GM23338 (cell line): Measurements from ENCODE around the gene RANBP1. TPM values are rescaled to one million over a fixed set of nuclear protein-coding genes. Genes with fewer than 3 reads are reported as not detected.

Source experiments
- ATAC-seq: fragments of 200-7000 bp; cut with Tn5 transposase; 3 replicates; pipeline ENCODE4 v1.9.1; 2020
- DNase-seq: peaks from one replicate; pipeline ENCODE4 v3.0.0-alpha.2; 2015; ENCODE audit warnings: low spot score
- H2AFZ ChIP-seq: fragments of 200-600 bp; sonication (generic); 2 replicates; pipeline ENCODE4 v1.8.0; 2016; ENCODE audit warnings: antibody characterized with exemption, mild to moderate bottlenecking, moderate library complexity
- H3F3A ChIP-seq: fragments of 200-600 bp; sonication (generic); replicated peaks from 2 replicates; pipeline ENCODE4 v1.8.0; 2017; ENCODE audit warnings: antibody characterized with exemption, mixed run types, low read depth
- H3K27ac ChIP-seq: fragments of 200-600 bp; sonication (generic); 2 replicates; pipeline ENCODE4 v1.6.1; 2016; ENCODE audit warnings: low read depth
- H3K27me3 ChIP-seq: fragments of 200-600 bp; sonication (generic); 2 replicates; pipeline ENCODE4 v1.8.0; 2016; ENCODE audit warnings: mild to moderate bottlenecking, mixed run types, moderate library complexity; ENCODE audit not compliant: insufficient read depth
- H3K36me3 ChIP-seq: fragments of 200-600 bp; sonication (generic); 2 replicates; pipeline ENCODE4 v1.8.0; 2016; ENCODE audit warnings: mild to moderate bottlenecking; ENCODE audit not compliant: insufficient read depth
- H3K4me1 ChIP-seq: fragments of 200-600 bp; sonication (generic); 2 replicates; pipeline ENCODE4 v1.8.0; 2016; ENCODE audit warnings: mild to moderate bottlenecking, moderate library complexity; ENCODE audit not compliant: insufficient read depth
- H3K4me2 ChIP-seq: fragments of 200-600 bp; sonication (generic); 2 replicates; pipeline ENCODE4 v1.7.1; 2017; ENCODE audit warnings: mixed run types
- H3K4me3 ChIP-seq: fragments of 200-600 bp; sonication (generic); 2 replicates; pipeline ENCODE4 v1.6.1; 2016; ENCODE audit warnings: mixed run types
- H3K79me2 ChIP-seq: fragments of 200-600 bp; sonication (generic); replicated peaks from 2 replicates; pipeline ENCODE4 v1.8.0; 2017; ENCODE audit warnings: mild to moderate bottlenecking; ENCODE audit not compliant: insufficient read depth
- H3K9me2 ChIP-seq: fragments of 200-600 bp; sonication (generic); 2 replicates; pipeline ENCODE4 v1.8.0; 2017; ENCODE audit not compliant: insufficient read depth
- H4K20me1 ChIP-seq: fragments of 200-600 bp; sonication (generic); replicated peaks from 2 replicates; pipeline ENCODE4 v1.8.0; 2017; ENCODE audit warnings: mild to moderate bottlenecking; ENCODE audit not compliant: insufficient read depth
- H3K27ac Mint-ChIP-seq: 2 replicates; pipeline ENCODE4 v1.8.0; 2020; ENCODE audit warnings: inconsistent platforms, mild to moderate bottlenecking, moderate library complexity, mixed read lengths
- H3K27me3 Mint-ChIP-seq: 3 replicates; pipeline ENCODE4 v1.8.0; 2022; ENCODE audit warnings: low read depth, mild to moderate bottlenecking, moderate library complexity, mixed read lengths, inconsistent platforms; ENCODE audit not compliant: insufficient read depth, poor library complexity
- H3K36me3 Mint-ChIP-seq: 3 replicates; pipeline ENCODE4 v1.8.0; 2021; ENCODE audit warnings: low read depth, mild to moderate bottlenecking, inconsistent platforms, moderate library complexity, mixed read lengths
- H3K4me1 Mint-ChIP-seq: 3 replicates; pipeline ENCODE4 v1.8.0; 2020; ENCODE audit warnings: mild to moderate bottlenecking, inconsistent platforms, mixed read lengths
- H3K4me3 Mint-ChIP-seq: 3 replicates; pipeline ENCODE4 v1.8.0; 2021; ENCODE audit warnings: moderate library complexity, mild to moderate bottlenecking, inconsistent platforms, mixed read lengths
- H3K9me3 Mint-ChIP-seq: 3 replicates; pipeline ENCODE4 v1.8.0; 2020; ENCODE audit warnings: moderate library complexity, mild to moderate bottlenecking, inconsistent platforms, mixed read lengths
- CREB1 ChIP-seq: fragments of 250-450 bp; sonication (Bioruptor Pico); IDR thresholded peaks from 2 replicates; pipeline ENCODE4 v1.5.0; 2020; ENCODE audit warnings: low read depth, mild to moderate bottlenecking, moderate library complexity
- NANOG ChIP-seq: IDR thresholded peaks from 2 replicates; pipeline ENCODE4 v1.6.1; 2016; ENCODE audit warnings: antibody characterized with exemption, borderline replicate concordance
- REST ChIP-seq: IDR thresholded peaks from one replicate; pipeline ENCODE4 v1.6.1; 2018; ENCODE audit warnings: antibody characterized with exemption; ENCODE audit not compliant: unreplicated experiment
- ZNF114 ChIP-seq: fragments of 250-450 bp; sonication (Bioruptor Pico); IDR thresholded peaks from 2 replicates; pipeline ENCODE4 v1.5.0; 2020; ENCODE audit warnings: mild to moderate bottlenecking, moderate library complexity
- polyA plus RNA-seq: library from polyadenylated mRNA; unstranded; fragments of >200 nt; fragmentation: Nextera tagmentation; extraction: Ambion mirVana; gene quantifications from 2 replicates; pipeline ENCODE4 v1.2.1, GENCODE V29; 2016
- total RNA-seq: library from RNA; depleted of rRNA; stranded (reverse); fragments of >200 nt; shearing (Covaris generic); gene quantifications from 2 replicates; pipeline ENCODE4 v1.2.3, GENCODE V29; 2014
- TF ChIP-seq, protein P1 (sequence below), 2 experiments: fragments of 200-600 bp in 1 of 2; sonication (generic) in 1 of 2; conservative IDR thresholded peaks; 2 replicates each; pipeline versions ENCODE4 v1.5.1 to v1.6.1; 2016 to 2017; ENCODE audit warnings: antibody characterized with exemption in 2 of 2, low read depth in 2 of 2, mild to moderate bottlenecking in 2 of 2, moderate library complexity in 1 of 2

RANBP1 gene
- total and polyA plus RNA-seq, 2 experiments from 2014 or later, result 1,014 to 1,206 TPM

- TF ChIP-seq, protein P1, sequence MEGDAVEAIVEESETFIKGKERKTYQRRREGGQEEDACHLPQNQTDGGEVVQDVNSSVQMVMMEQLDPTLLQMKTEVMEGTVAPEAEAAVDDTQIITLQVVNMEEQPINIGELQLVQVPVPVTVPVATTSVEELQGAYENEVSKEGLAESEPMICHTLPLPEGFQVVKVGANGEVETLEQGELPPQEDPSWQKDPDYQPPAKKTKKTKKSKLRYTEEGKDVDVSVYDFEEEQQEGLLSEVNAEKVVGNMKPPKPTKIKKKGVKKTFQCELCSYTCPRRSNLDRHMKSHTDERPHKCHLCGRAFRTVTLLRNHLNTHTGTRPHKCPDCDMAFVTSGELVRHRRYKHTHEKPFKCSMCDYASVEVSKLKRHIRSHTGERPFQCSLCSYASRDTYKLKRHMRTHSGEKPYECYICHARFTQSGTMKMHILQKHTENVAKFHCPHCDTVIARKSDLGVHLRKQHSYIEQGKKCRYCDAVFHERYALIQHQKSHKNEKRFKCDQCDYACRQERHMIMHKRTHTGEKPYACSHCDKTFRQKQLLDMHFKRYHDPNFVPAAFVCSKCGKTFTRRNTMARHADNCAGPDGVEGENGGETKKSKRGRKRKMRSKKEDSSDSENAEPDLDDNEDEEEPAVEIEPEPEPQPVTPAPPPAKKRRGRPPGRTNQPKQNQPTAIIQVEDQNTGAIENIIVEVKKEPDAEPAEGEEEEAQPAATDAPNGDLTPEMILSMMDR (conservative IDR thresholded peaks at IDR 0.05; ENCODE audit: low read depth in 2 of 2), result no peak
Measured at GRCh38 chr22:20135806-20136602, 20.1 kb downstream of the RANBP1 start (continued).

DNA sequence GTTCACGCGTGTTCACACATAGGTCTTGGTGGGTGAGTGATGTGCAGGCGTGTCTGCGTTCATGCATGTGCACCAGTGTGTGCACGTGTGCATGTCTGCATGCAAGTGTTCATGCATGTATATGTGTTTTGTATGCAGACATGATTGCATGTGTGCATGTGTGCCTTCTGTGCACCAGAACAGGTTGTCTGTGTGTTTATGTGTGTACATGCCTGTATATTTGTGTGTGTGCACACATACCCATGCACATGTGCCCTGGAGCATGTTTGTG lies 20.6 kb downstream of the RANBP1 start:
- H3K4me3 ChIP-seq, result no peak overlapping the region
- no peaks in the 10 kb centered on the region for H3K36me3 Mint-ChIP-seq
- DNase-seq, result no peak
- H3K4me1 Mint-ChIP-seq, result peaks cover 2% of the 10 kb centered on the region; the same call in 1 of the 3 replicates
- no peaks in the 10 kb centered on the region for H3K9me3 Mint-ChIP-seq
- TF ChIP-seq NANOG (no peak), REST (no peak), CREB1 (no peak), ZNF114 (CRISPR knock-in tag) (no peak)
- TF ChIP-seq, protein P1 (conservative IDR thresholded peaks at IDR 0.05; ENCODE audit: low read depth in 2 of 2), result no peak
- no peaks in the 10 kb centered on the region; the same call in 1 of the 2 replicates for H4K20me1 ChIP-seq
- H3K4me1 ChIP-seq, result no peaks in the 10 kb centered on the region; the same call in 1 of the 2 replicates
- ATAC-seq, result no peak
- H3K27ac Mint-ChIP-seq, result no peak overlapping the region
- H3K27me3 Mint-ChIP-seq, result peaks cover 14% of the 10 kb centered on the region
- H3F3A ChIP-seq, result no peaks in the 10 kb centered on the region
- no peaks in the 10 kb centered on the region for H3K36me3 ChIP-seq
- no peaks in the 10 kb centered on the region for H3K27me3 ChIP-seq
- peaks cover 35% of the 10 kb centered on the region for H3K79me2 ChIP-seq
- no peak overlapping the region for H2AFZ ChIP-seq
- no peak overlapping the region for H3K4me2 ChIP-seq
- H3K9me2 ChIP-seq, result no peaks in the 10 kb centered on the region
- no peak overlapping the region for H3K4me3 Mint-ChIP-seq
- no peak overlapping the region for H3K27ac ChIP-seq
